ENCODE measurements around the gene PLOD2. TPM values are rescaled to one million over a fixed set of nuclear protein-coding genes. Genes with fewer than 3 reads are reported as not detected.
"Not testable (repeated sequence)": the region's sequence is repeated elsewhere in the genome, so short reads cannot be mapped to it uniquely, and the experiment has no call there.

PLOD2 gene
- total and polyA plus RNA-seq, 2 of the 8 experiments (the other 6 are each of a cell fraction or from before 2014, with no cell fraction given): 4.0 to 28.7 TPM

- H4K20me1 ChIP-seq (replicated peaks in 1 of 2; ENCODE audit: control insufficient read depth in 1 of 2, insufficient read depth in 2 of 2, low read length in 2 of 2); H3K9ac ChIP-seq (replicated peaks in 1 of 4; ENCODE audit: extremely low read depth in 1 of 4, low read depth in 3 of 4, low read length in 3 of 4); H3K18ac ChIP-seq (ENCODE audit: extremely low read depth, low read length); H3K27ac ChIP-seq (ENCODE audit: low read depth, low read length); H4K91ac ChIP-seq (replicated peaks; ENCODE audit: insufficient read length, low read length); H3K27me3 ChIP-seq (replicated peaks in 1 of 4; ENCODE audit: control insufficient read depth in 3 of 4, extremely low read depth in 1 of 4, insufficient read depth in 3 of 4, low read length in 3 of 4); H2BK120ac ChIP-seq (replicated peaks; ENCODE audit: low read depth, low read length); H3K23ac ChIP-seq (ENCODE audit: insufficient read length); FAIRE-seq; H2AFZ ChIP-seq (ENCODE audit: low read length); H3K4me3 ChIP-seq (ENCODE audit: extremely low read depth in 1 of 4, insufficient read depth in 2 of 4, low read depth in 3 of 4, low read length in 4 of 4); H4K5ac ChIP-seq (ENCODE audit: insufficient read length, low read depth, low read length); H4K8ac ChIP-seq (ENCODE audit: extremely low read depth, insufficient read depth, low read length); H2AK5ac ChIP-seq (ENCODE audit: low read depth, low read length); H3K4me2 ChIP-seq (ENCODE audit: insufficient read depth in 1 of 2, low read depth in 2 of 2, low read length in 2 of 2); H2BK12ac ChIP-seq (ENCODE audit: low read depth, low read length); H3K4me1 ChIP-seq (replicated peaks in 1 of 4; ENCODE audit: control insufficient read depth in 3 of 4, insufficient read depth in 4 of 4, low read length in 3 of 4); H3K23me2 ChIP-seq (ENCODE audit: low read depth, low read length); H3K79me1 ChIP-seq (ENCODE audit: low read depth, low read length); H3K14ac ChIP-seq (ENCODE audit: insufficient read length); H2BK15ac ChIP-seq (ENCODE audit: low read length); DNase-seq (ENCODE audit: low read depth in 1 of 2, low spot score in 2 of 2); H2BK20ac ChIP-seq (ENCODE audit: low read length); H3K36me3 ChIP-seq (ENCODE audit: control insufficient read depth in 2 of 4, insufficient read depth in 4 of 4, low read length in 3 of 4); POLR2A ChIA-PET (ENCODE audit: partially characterized antibody); H3K79me2 ChIP-seq (ENCODE audit: control insufficient read depth in 1 of 2, insufficient read depth in 2 of 2, low read length in 2 of 2); H3K56ac ChIP-seq (replicated peaks; ENCODE audit: insufficient read length, low read depth, low read length); H2BK5ac ChIP-seq (ENCODE audit: low read depth, low read length); H3K4ac ChIP-seq (replicated peaks; ENCODE audit: insufficient read length, low read depth, low read length); H3K9me3 ChIP-seq (ENCODE audit: insufficient read depth in 2 of 2, low read depth in 1 of 2, low read length in 1 of 2): not testable (repeated sequence)
- WGBS, 2 experiments (ENCODE audit: extremely low coverage in 1 of 2, insufficient coverage in 1 of 2, insufficient read length in 1 of 2, insufficient replicate concordance in 2 of 2, low coverage in 1 of 2, low lambda C conversion rate in 2 of 2, missing lambda C conversion rate in 1 of 2): 89% methylated on average over 12 of the region's 12 CpGs; no CpG with 5 or more reads in 1 of the 2 experiments
- peak in 1 of 2 experiments; percentile 93; a peak in 1 of 3 replicates for TF ChIP-seq EP300 (IDR thresholded peaks at IDR 0.05; ENCODE audit: borderline replicate concordance in 1 of 2, low read depth in 2 of 2, low read length in 2 of 2)
- CTCF ChIA-PET (ENCODE audit: partially characterized antibody): interaction anchor here (1.4 kb wide), 1 partner anchor 76 kb away, joined by 3 read pairs; no protein-coding TSS in a partner anchor
These were observed 47.2 kb downstream of the PLOD2 start for GRCh38 chr3:146113804-146114203.

Measured in H1 (cell line).